SK-N-SH (cell line): ENCODE results near the gene ASS1. TPM values are rescaled to one million over a fixed set of nuclear protein-coding genes. Genes with fewer than 3 reads are reported as not detected.

Experiments used
- CTCF ChIA-PET: fragments of 300-600, 350-600 bp; formaldehyde crosslinking; extraction: SDS; loops from one replicate; lab custom pipeline; 2021; lab: Yijun Ruan, JAX
- POLR2A ChIA-PET: fragments of 350-600 bp; sonication (Branson Sonifier 250); formaldehyde crosslinking; extraction: SDS; loops from one replicate; lab custom pipeline; 2020; ENCODE audit warnings: antibody characterized with exemption, inconsistent platforms; lab: Yijun Ruan, JAX
- DNase-seq: peaks from one replicate; pipeline ENCODE4 v3.0.0; 2012
- H2AFZ ChIP-seq: fragments of 200-600 bp; sonication (generic); 2 replicates; pipeline ENCODE4 v1.8.1; 2016; ENCODE audit warnings: antibody characterized with exemption, mild to moderate bottlenecking, low read depth
- H3F3A ChIP-seq: fragments of 200-600 bp; sonication (generic); replicated peaks from 2 replicates; pipeline ENCODE3; 2016; ENCODE audit warnings: antibody characterized with exemption, mild to moderate bottlenecking; ENCODE audit not compliant: insufficient read depth
- H3K27ac ChIP-seq, 2 experiments: fragments of 200-500 bp in 1 of 2; fragments of 200-600 bp in 1 of 2; sonication (Bioruptor generic) in 1 of 2; sonication (generic), shearing (Covaris generic) in 1 of 2; 2 replicates each; pipeline versions ENCODE4 v1.5.1 to v1.6.1; 2014 to 2016; ENCODE audit warnings: low read depth in 2 of 2, inconsistent platforms in 1 of 2, low read length in 1 of 2, mild to moderate bottlenecking in 1 of 2, mixed read lengths in 1 of 2
- H3K27me3 ChIP-seq: fragments of 200-600 bp; sonication (generic), shearing (Covaris generic); 2 replicates; pipeline ENCODE4 v1.6.1; 2016; ENCODE audit warnings: mixed run types; ENCODE audit not compliant: insufficient read depth
- H3K36me3 ChIP-seq, 2 experiments: fragments of 200-500 bp in 1 of 2; fragments of 200-600 bp in 1 of 2; sonication (Bioruptor generic) in 1 of 2; sonication (generic) in 1 of 2; replicated peaks in 1 of 2; 2 replicates each; pipeline versions ENCODE3 to v1.5.1; 2014 to 2016; ENCODE audit warnings: low read length in 1 of 2, mild to moderate bottlenecking in 1 of 2; ENCODE audit not compliant: insufficient read depth in 2 of 2, control insufficient read depth in 1 of 2
- H3K4me1 ChIP-seq, 2 experiments: fragments of 200-500 bp in 1 of 2; fragments of 200-600 bp in 1 of 2; sonication (Bioruptor generic) in 1 of 2; sonication (generic), shearing (Covaris generic) in 1 of 2; 2 replicates each; pipeline versions ENCODE4 v1.5.1 to v1.6.1; 2014 to 2016; ENCODE audit warnings: low read depth in 1 of 2, low read length in 1 of 2, mixed run types in 1 of 2; ENCODE audit not compliant: insufficient read depth in 2 of 2, control insufficient read depth in 1 of 2
- H3K4me2 ChIP-seq: fragments of 200-600 bp; sonication (generic), shearing (Covaris generic); 2 replicates; pipeline ENCODE4 v1.6.1; 2017; ENCODE audit warnings: mixed run types
- H3K4me3 ChIP-seq, 2 experiments: fragments of 200-500 bp in 1 of 2; fragments of 200-600 bp in 1 of 2; sonication (Bioruptor generic) in 1 of 2; sonication (generic), shearing (Covaris generic) in 1 of 2; 2 replicates each; pipeline versions ENCODE4 v1.5.1 to v1.8.1; 2014 to 2016; ENCODE audit warnings: low read depth in 2 of 2, inconsistent platforms in 1 of 2, low read length in 1 of 2, mild to moderate bottlenecking in 1 of 2, mixed read lengths in 1 of 2, moderate library complexity in 1 of 2
- H3K79me2 ChIP-seq: fragments of 200-600 bp; sonication (generic); 2 replicates; pipeline ENCODE4 v1.8.1; 2017; ENCODE audit warnings: mild to moderate bottlenecking; ENCODE audit not compliant: insufficient read depth
- H3K9ac ChIP-seq: fragments of 200-600 bp; sonication (generic); 2 replicates; pipeline ENCODE4 v1.6.1; 2017; ENCODE audit warnings: mixed run types
- H3K9me2 ChIP-seq: fragments of 200-600 bp; sonication (generic); 2 replicates; pipeline ENCODE4 v1.6.1; 2017; ENCODE audit warnings: mixed run types
- H3K9me3 ChIP-seq: fragments of 200-600 bp; sonication (generic); 2 replicates; pipeline ENCODE4 v1.6.1; 2017; ENCODE audit warnings: mixed run types, mild to moderate bottlenecking, moderate library complexity
- H4K20me1 ChIP-seq: fragments of 200-600 bp; sonication (generic); 2 replicates; pipeline ENCODE4 v1.6.1; 2017; ENCODE audit warnings: mild to moderate bottlenecking, mixed run types; ENCODE audit not compliant: insufficient read depth
- CHD2 ChIP-seq: fragments of 150-350 bp; IDR thresholded peaks from 2 replicates; pipeline ENCODE4 v1.6.1; 2018; ENCODE audit warnings: low read length; ENCODE audit not compliant: partially characterized antibody
- EP300 ChIP-seq, 2 experiments: IDR thresholded peaks; 2 replicates each; pipeline versions ENCODE4 v1.4.0 to v1.6.1; 2012; ENCODE audit warnings: borderline replicate concordance in 1 of 2, low read depth in 1 of 2, low read length in 1 of 2
- EZH2phosphoT487 ChIP-seq: fragments of 200-600 bp; sonication (generic); IDR thresholded peaks from 2 replicates; pipeline ENCODE4 v1.6.1; 2017; ENCODE audit warnings: low read depth, mixed run types, mild to moderate bottlenecking, antibody characterized with exemption, moderate library complexity, borderline replicate concordance
- FOXJ3 ChIP-seq: sonication (generic); formaldehyde crosslinking; IDR thresholded peaks from 2 replicates; pipeline ENCODE4 v1.5.1; 2020; ENCODE audit warnings: mild to moderate bottlenecking, missing genetic modification reagents
- FOXM1 ChIP-seq: IDR thresholded peaks from 2 replicates; pipeline ENCODE4 v1.4.0; 2012; ENCODE audit warnings: low read depth, mild to moderate bottlenecking
- GABPA ChIP-seq: IDR thresholded peaks from 2 replicates; pipeline ENCODE4 v1.4.0; 2012; ENCODE audit warnings: low read depth, mild to moderate bottlenecking
- NFIC ChIP-seq: IDR thresholded peaks from 2 replicates; pipeline ENCODE4 v1.4.0; 2012; ENCODE audit warnings: borderline replicate concordance
- NRF1 ChIP-seq: IDR thresholded peaks from 2 replicates; pipeline ENCODE4 v1.6.1; 2012; ENCODE audit warnings: low read depth, mild to moderate bottlenecking, low read length
- RCOR1 ChIP-seq: fragments of 150-350 bp; IDR thresholded peaks from 2 replicates; pipeline ENCODE4 v1.6.1; 2017; ENCODE audit warnings: antibody characterized with exemption, low read length
- SIN3A ChIP-seq: IDR thresholded peaks from 2 replicates; pipeline ENCODE4 v1.6.1; 2012; ENCODE audit warnings: low read depth, mild to moderate bottlenecking, low read length, moderate library complexity, borderline replicate concordance
- WGBS: methylation state at CpG from one replicate; pipeline ENCODE4 v1.1.6; 2017; ENCODE audit warnings: low lambda C conversion rate; 5-methylcytosine and 5-hydroxymethylcytosine counted together
- polyA plus RNA-seq, 3 experiments: library from polyadenylated mRNA; depleted of rRNA; stranded (reverse); fragments of >200 nt; gene quantifications; 2 replicates each; pipeline ENCODE4 v1.2.3, GENCODE V29; 2012
- TF ChIP-seq, protein P1 (sequence below): IDR thresholded peaks from 2 replicates; pipeline ENCODE4 v1.4.0; 2012; ENCODE audit warnings: low read depth
- TF ChIP-seq, protein P2 (sequence below): IDR thresholded peaks from 2 replicates; pipeline ENCODE4 v1.4.0; 2012; ENCODE audit warnings: low read depth, borderline replicate concordance
- TF ChIP-seq, protein P3 (sequence below): IDR thresholded peaks from 2 replicates; pipeline ENCODE4 v1.6.1; 2012; ENCODE audit warnings: mild to moderate bottlenecking, low read depth, low read length, moderate library complexity

ASS1 gene
- polyA plus RNA-seq, 1 of the 3 experiments (the other 2 are of a cell fraction) = 0.59 TPM

- no peaks in the 10 kb centered on the region for H3K9me3 ChIP-seq
- ChIA-PET POLR2A (no interaction called here), CTCF (interaction anchor here (1.7 to 28.4 kb wide), 2 partner anchors 14 to 207 kb away, joined by 5 to 520 read pairs; no protein-coding TSS in a partner anchor)
- no peak overlapping the region for H2AFZ ChIP-seq
- H3K27ac ChIP-seq = no peak overlapping the region
- H3K4me1 ChIP-seq = no peaks in the 10 kb centered on the region
- no peaks in the 10 kb centered on the region for H3K9me2 ChIP-seq
- no peaks in the 10 kb centered on the region for H3K36me3 ChIP-seq
- no peak overlapping the region for H3K4me2 ChIP-seq
- no peak for TF ChIP-seq FOXJ3 (CRISPR knock-in tag)
- TF ChIP-seq, protein P1, sequence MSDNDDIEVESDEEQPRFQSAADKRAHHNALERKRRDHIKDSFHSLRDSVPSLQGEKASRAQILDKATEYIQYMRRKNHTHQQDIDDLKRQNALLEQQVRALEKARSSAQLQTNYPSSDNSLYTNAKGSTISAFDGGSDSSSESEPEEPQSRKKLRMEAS = no peak
- no peak for TF ChIP-seq NFIC
- TF ChIP-seq, protein P2, sequence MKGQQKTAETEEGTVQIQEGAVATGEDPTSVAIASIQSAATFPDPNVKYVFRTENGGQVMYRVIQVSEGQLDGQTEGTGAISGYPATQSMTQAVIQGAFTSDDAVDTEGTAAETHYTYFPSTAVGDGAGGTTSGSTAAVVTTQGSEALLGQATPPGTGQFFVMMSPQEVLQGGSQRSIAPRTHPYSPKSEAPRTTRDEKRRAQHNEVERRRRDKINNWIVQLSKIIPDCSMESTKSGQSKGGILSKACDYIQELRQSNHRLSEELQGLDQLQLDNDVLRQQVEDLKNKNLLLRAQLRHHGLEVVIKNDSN = no peak
- no peaks in the 10 kb centered on the region for H3K79me2 ChIP-seq
- no peaks in the 10 kb centered on the region for H3K27me3 ChIP-seq
- no peak for DNase-seq
- WGBS = 78% methylated on average over 21 of the region's 21 CpGs
- no peaks in the 10 kb centered on the region for H4K20me1 ChIP-seq
- no peaks in the 10 kb centered on the region for H3F3A ChIP-seq
- H3K9ac ChIP-seq = no peak overlapping the region
- no peak overlapping the region for H3K4me3 ChIP-seq
Observed at GRCh38 chr9:130476151-130476730, 31.5 kb downstream of the ASS1 start.

DNA sequence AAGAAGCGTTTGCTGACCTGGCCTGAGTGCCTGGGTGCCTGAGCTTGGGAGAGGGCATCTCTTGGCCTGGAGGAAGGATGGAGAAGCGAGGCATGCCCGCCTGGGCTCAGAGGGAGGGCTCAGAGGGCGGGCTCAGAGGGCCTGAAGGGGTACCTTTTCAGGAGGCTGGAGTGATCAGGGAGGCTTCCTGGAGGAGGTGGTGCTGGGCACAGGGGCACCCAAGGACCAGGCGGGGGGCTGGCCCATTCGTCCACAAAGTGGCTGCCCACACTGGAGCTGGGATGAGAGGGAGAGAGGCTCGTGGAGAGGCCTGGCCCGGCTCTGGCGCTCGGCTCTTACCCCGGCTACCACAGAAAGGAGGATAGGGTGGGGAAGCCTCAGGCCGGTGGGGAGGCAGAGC, 32.8 kb downstream of the ASS1 start:
- H3K79me2 ChIP-seq = no peaks in the 10 kb centered on the region
- no peak overlapping the region for H3K4me3 ChIP-seq
- no peak overlapping the region for H3K27ac ChIP-seq
- H3K9me2 ChIP-seq = no peaks in the 10 kb centered on the region
- no peaks in the 10 kb centered on the region for H3F3A ChIP-seq
- H2AFZ ChIP-seq = no peak overlapping the region
- CTCF ChIA-PET = interaction anchor here (3.3 to 28.4 kb wide), 2 partner anchors 16 to 206 kb away, joined by 13 to 520 read pairs; no protein-coding TSS in a partner anchor
- H3K27me3 ChIP-seq = no peaks in the 10 kb centered on the region
- no peak overlapping the region for H3K4me2 ChIP-seq
- H3K4me1 ChIP-seq = peaks cover 0 to under 1% of the 10 kb centered on the region in 2 experiments; a peak in 1 of 4 replicates
- no peak for DNase-seq
- H3K9ac ChIP-seq = no peak overlapping the region
- POLR2A ChIA-PET = no interaction called here
- H4K20me1 ChIP-seq = no peaks in the 10 kb centered on the region
- H3K9me3 ChIP-seq = no peaks in the 10 kb centered on the region
- WGBS = 53% methylated on average over 7 of the region's 12 CpGs
- H3K36me3 ChIP-seq = no peaks in the 10 kb centered on the region
- TF ChIP-seq FOXJ3 (CRISPR knock-in tag) (no peak), GABPA (no peak), FOXM1 (no peak), EZH2phosphoT487 (no peak), CHD2 (no peak), EP300 (IDR thresholded peaks at IDR 0.05; ENCODE audit: borderline replicate concordance in 1 of 2, low read depth in 1 of 2, low read length in 1 of 2) (no peak), NFIC (no peak), RCOR1 (no peak), SIN3A (no peak), NRF1 (no peak)
- TF ChIP-seq, protein P3, sequence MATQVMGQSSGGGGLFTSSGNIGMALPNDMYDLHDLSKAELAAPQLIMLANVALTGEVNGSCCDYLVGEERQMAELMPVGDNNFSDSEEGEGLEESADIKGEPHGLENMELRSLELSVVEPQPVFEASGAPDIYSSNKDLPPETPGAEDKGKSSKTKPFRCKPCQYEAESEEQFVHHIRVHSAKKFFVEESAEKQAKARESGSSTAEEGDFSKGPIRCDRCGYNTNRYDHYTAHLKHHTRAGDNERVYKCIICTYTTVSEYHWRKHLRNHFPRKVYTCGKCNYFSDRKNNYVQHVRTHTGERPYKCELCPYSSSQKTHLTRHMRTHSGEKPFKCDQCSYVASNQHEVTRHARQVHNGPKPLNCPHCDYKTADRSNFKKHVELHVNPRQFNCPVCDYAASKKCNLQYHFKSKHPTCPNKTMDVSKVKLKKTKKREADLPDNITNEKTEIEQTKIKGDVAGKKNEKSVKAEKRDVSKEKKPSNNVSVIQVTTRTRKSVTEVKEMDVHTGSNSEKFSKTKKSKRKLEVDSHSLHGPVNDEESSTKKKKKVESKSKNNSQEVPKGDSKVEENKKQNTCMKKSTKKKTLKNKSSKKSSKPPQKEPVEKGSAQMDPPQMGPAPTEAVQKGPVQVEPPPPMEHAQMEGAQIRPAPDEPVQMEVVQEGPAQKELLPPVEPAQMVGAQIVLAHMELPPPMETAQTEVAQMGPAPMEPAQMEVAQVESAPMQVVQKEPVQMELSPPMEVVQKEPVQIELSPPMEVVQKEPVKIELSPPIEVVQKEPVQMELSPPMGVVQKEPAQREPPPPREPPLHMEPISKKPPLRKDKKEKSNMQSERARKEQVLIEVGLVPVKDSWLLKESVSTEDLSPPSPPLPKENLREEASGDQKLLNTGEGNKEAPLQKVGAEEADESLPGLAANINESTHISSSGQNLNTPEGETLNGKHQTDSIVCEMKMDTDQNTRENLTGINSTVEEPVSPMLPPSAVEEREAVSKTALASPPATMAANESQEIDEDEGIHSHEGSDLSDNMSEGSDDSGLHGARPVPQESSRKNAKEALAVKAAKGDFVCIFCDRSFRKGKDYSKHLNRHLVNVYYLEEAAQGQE = no peak
